22Rv1 (cell line): ENCODE data around the gene CROCC2.

ENCODE experiments used
- H3K27ac ChIP-seq: fragments of 450-650 bp; 2 replicates; pipeline ENCODE4 v1.5.1; 2017
- ZFX ChIP-seq: fragments of 450-650 bp; IDR thresholded peaks from 2 replicates; pipeline ENCODE4 v1.6.1; 2017; ENCODE audit warnings: antibody characterized with exemption, borderline replicate concordance
- TF ChIP-seq, protein P1 (sequence below): fragments of 450-650 bp; IDR thresholded peaks from 2 replicates; pipeline ENCODE4 v1.5.1; 2017; ENCODE audit warnings: mild to moderate bottlenecking

CROCC2 gene

GRCh38 chr2:240932724-240933047, 26.6 kb downstream of the CROCC2 start:
- no peak overlapping the region for H3K27ac ChIP-seq

GRCh38 chr2:240933048-240933965, 27.2 kb downstream of the CROCC2 start:
- TF ChIP-seq, protein P1, sequence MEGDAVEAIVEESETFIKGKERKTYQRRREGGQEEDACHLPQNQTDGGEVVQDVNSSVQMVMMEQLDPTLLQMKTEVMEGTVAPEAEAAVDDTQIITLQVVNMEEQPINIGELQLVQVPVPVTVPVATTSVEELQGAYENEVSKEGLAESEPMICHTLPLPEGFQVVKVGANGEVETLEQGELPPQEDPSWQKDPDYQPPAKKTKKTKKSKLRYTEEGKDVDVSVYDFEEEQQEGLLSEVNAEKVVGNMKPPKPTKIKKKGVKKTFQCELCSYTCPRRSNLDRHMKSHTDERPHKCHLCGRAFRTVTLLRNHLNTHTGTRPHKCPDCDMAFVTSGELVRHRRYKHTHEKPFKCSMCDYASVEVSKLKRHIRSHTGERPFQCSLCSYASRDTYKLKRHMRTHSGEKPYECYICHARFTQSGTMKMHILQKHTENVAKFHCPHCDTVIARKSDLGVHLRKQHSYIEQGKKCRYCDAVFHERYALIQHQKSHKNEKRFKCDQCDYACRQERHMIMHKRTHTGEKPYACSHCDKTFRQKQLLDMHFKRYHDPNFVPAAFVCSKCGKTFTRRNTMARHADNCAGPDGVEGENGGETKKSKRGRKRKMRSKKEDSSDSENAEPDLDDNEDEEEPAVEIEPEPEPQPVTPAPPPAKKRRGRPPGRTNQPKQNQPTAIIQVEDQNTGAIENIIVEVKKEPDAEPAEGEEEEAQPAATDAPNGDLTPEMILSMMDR = no peak
- no peak for TF ChIP-seq ZFX

More at GRCh38 chr2:240932724-240933047, 26.6 kb downstream of the CROCC2 start:
- no peak for TF ChIP-seq ZFX
- TF ChIP-seq, protein P1 = no peak

GRCh38 chr2:240933966-240934700, 28.0 kb downstream of the CROCC2 start:
- no peak overlapping the region for H3K27ac ChIP-seq
- no peak for TF ChIP-seq ZFX
- TF ChIP-seq, protein P1 = no peak

More at GRCh38 chr2:240933048-240933965, 27.2 kb downstream of the CROCC2 start:
- H3K27ac ChIP-seq = no peak overlapping the region

- H3K27ac ChIP-seq = no peak overlapping the region
- no peak for TF ChIP-seq ZFX
- TF ChIP-seq, protein P1 = no peak
Observed at GRCh38 chr2:240934701-240935102, 28.6 kb downstream of the CROCC2 start.

GRCh38 chr2:240935103-240935876, 29.2 kb downstream of the CROCC2 start:
- H3K27ac ChIP-seq = no peak overlapping the region
- TF ChIP-seq ZFX = no peak
- TF ChIP-seq, protein P1 = no peak

GRCh38 chr2:240936106-240936505, 30.0 kb downstream of the CROCC2 start:
- H3K27ac ChIP-seq = no peak overlapping the region
- TF ChIP-seq ZFX = no peak
- TF ChIP-seq, protein P1 = no peak
